Measurements from ENCODE around the gene CHIT1. TPM values are rescaled to one million over a fixed set of nuclear protein-coding genes. Genes with fewer than 3 reads are reported as not detected.
A peak's percentile ranks its signal among the peaks of the same experiment; 100 is the strongest.

Gene CHIT1
- total and polyA plus RNA-seq, 8 donors = 0.05 to 0.38 (median 0.24) TPM

DNA sequence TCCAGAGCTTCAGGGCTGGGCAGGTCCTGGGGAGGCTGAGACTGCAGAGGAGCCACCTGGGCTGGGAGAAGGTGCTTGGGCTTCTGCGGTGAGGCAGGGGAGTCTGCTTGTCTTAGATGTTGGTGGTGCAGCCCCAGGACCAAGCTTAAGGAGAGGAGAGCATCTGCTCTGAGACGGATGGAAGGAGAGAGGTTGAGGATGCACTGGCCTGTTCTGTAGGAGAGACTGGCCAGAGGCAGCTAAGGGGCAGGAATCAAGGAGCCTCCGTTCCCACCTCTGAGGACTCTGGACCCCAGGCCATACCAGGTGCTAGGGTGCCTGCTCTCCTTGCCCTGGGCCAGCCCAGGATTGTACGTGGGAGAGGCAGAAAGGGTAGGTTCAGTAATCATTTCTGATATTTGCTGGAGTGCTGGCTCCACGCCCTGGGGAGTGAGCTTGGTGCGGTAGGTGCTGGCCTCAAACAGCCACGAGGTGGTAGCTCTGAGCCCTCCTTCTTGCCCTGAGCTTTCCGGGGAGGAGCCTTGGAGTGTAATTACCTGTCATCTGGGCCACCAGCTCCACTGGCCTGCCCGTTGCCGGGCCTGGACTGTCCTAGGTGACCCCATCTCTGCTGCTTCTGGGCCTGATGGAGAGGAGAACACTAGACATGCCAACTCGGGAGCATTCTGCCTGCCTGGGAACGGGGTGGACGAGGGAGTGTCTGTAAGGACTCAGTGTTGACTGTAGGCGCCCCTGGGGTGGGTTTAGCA, 63.1 kb downstream of the CHIT1 start:
- Histone ChIP-seq H3K9me3 (no peaks in the 10 kb centered on the region), H3K27me3 (no peaks in the 10 kb centered on the region), H3K27ac (no peak overlapping the region), H3K4me3 (no peak overlapping the region), H3K36me3 (no peaks in the 10 kb centered on the region), H3K4me1 (no peaks in the 10 kb centered on the region)
- 42 to 44% methylated on average over 14 of the region's 14 CpGs for WGBS, 2 donors
- peak in 1 of 4 donors; percentile 14 for TF ChIP-seq CTCF (IDR thresholded peaks at IDR 0.05)
- FAIRE-seq = no peak
- DNase-seq = peak in 4 of 6 donors; percentile 29 to 69 (median 58)
- intact Hi-C loops (cut with DNase I) = no loop called here
- peak; percentile 84 to 92 (median 88) for ATAC-seq

Other genes with a start within 250 kb of the CHIT1 start
- gene TMEM183A, start 222.3 kb downstream of the CHIT1 start, total RNA-seq = 10 to 100 TPM; 24.3 to 38.7 (median 30.6) TPM
- gene TMEM183A, start 222.3 kb downstream of the CHIT1 start, polyA plus RNA-seq = 10 to 100 TPM; 16.6 to 33.1 TPM
- gene PPFIA4, start 203.2 kb downstream of the CHIT1 start, total RNA-seq = under 1 TPM; 0.09 to 0.53 (median 0.34) TPM
- under 1 TPM; 0.30 to 0.82 TPM for gene PPFIA4, start 203.2 kb downstream of the CHIT1 start, polyA plus RNA-seq
- gene MYOG, start 143.7 kb downstream of the CHIT1 start, total RNA-seq = not detected
- gene MYOG, start 143.7 kb downstream of the CHIT1 start, polyA plus RNA-seq = under 1 TPM in 1 of 2 donors, not detected in 1; 0.07 TPM
- 10 to 100 TPM in 3 of 6 donors, 1 to 10 TPM in 3; 8.1 to 19.3 (median 12.7) TPM for gene ADORA1, start 101.9 kb downstream of the CHIT1 start, total RNA-seq
- 10 to 100 TPM; 14.8 to 19.7 TPM for gene ADORA1, start 101.9 kb downstream of the CHIT1 start, polyA plus RNA-seq
- gene MYBPH, start 53.8 kb downstream of the CHIT1 start, total RNA-seq = not detected
- gene MYBPH, start 53.8 kb downstream of the CHIT1 start, polyA plus RNA-seq = not detected
- 10 to 100 TPM in 2 of 6 donors, 1 to 10 TPM in 4; 1.7 to 12.1 (median 7.9) TPM for gene CHI3L1, start 43.0 kb downstream of the CHIT1 start, total RNA-seq
- gene CHI3L1, start 43.0 kb downstream of the CHIT1 start, polyA plus RNA-seq = 10 to 100 TPM in 1 of 2 donors, 1 to 10 TPM in 1; 3.2 to 11.0 TPM
- 100 to 1,000 TPM in 5 of 6 donors, 10 to 100 TPM in 1; 83.1 to 452 (median 192) TPM for gene BTG2, start 75.8 kb upstream of the CHIT1 start, total RNA-seq
- gene BTG2, start 75.8 kb upstream of the CHIT1 start, polyA plus RNA-seq = 100 to 1,000 TPM; 143 to 197 TPM
- 10 to 100 TPM in 4 of 6 donors, 1 to 10 TPM in 2; 4.3 to 14.6 (median 11.1) TPM for gene FMOD, start 121.4 kb upstream of the CHIT1 start, total RNA-seq
- gene FMOD, start 121.4 kb upstream of the CHIT1 start, polyA plus RNA-seq = 1 to 10 TPM; 3.8 to 6.5 TPM
- 1 to 10 TPM; 1.2 to 6.6 (median 2.4) TPM for gene PRELP, start 246.1 kb upstream of the CHIT1 start, total RNA-seq
- gene PRELP, start 246.1 kb upstream of the CHIT1 start, polyA plus RNA-seq = 1 to 10 TPM; 3.4 to 4.1 TPM